Peyer's patch (tissue), 4 donors: Measurements from ENCODE around the gene MAP3K5.

ENCODE experiments used
- CTCF ChIP-seq, 6 experiments: fragments of 450-650 bp in 4 of 6; fragments of 200-600 bp in 2 of 6; sonication (generic) in 1 of 6; IDR thresholded peaks; one replicate each; pipeline ENCODE4 v1.5.1; 2017 to 2019; ENCODE audit warnings: antibody characterized with exemption in 6 of 6, mild to moderate bottlenecking in 3 of 6, moderate library complexity in 1 of 6
- POLR2A ChIP-seq, 2 donors: fragments of 450-650 bp; IDR thresholded peaks; one replicate each; pipeline ENCODE4 v1.5.1; 2017; ENCODE audit warnings: antibody characterized with exemption in 2 of 2, mild to moderate bottlenecking in 2 of 2, moderate library complexity in 2 of 2

- TF ChIP-seq CTCF (IDR thresholded peaks at IDR 0.05) (no peak), POLR2A (IDR thresholded peaks at IDR 0.05) (no peak)
These were observed 10.1 kb downstream of the MAP3K5 start for GRCh38 chr6:136782021-136782770.
